ENCODE measurements around the gene DCTN2.

- TF ChIP-seq FOXK2 (IDR thresholded peaks at IDR 0.05) = no peak
- TF ChIP-seq HDGF (IDR thresholded peaks at IDR 0.05; ENCODE audit: borderline replicate concordance) = no peak
- no peak for TF ChIP-seq BHLHE40 (IDR thresholded peaks at IDR 0.05; ENCODE audit: borderline replicate concordance)
- TF ChIP-seq SUZ12 (IDR thresholded peaks at IDR 0.05) = no peak
- no peak for TF ChIP-seq FOXA1 (IDR thresholded peaks at IDR 0.05)
- no peak for TF ChIP-seq L3MBTL2 (conservative IDR thresholded peaks at IDR 0.05)
- TF ChIP-seq SP1 (IDR thresholded peaks at IDR 0.05) = no peak
- TF ChIP-seq ARNT (IDR thresholded peaks at IDR 0.05) = no peak
- TF ChIP-seq NFRKB (IDR thresholded peaks at IDR 0.05) = no peak
- TF ChIP-seq ELF4 (IDR thresholded peaks at IDR 0.05) = no peak
- no peak for TF ChIP-seq TARDBP (IDR thresholded peaks at IDR 0.05)
- no peak for TF ChIP-seq CTBP1 (IDR thresholded peaks at IDR 0.05; ENCODE audit: borderline replicate concordance)
- no peak for TF ChIP-seq PKNOX1 (IDR thresholded peaks at IDR 0.05)
- no peak for TF ChIP-seq FOXM1 (IDR thresholded peaks at IDR 0.05; ENCODE audit: borderline replicate concordance)
These were observed 25.4 kb downstream of the DCTN2 start for GRCh38 chr12:57521525-57522010.
